ENCODE data around the gene CCDC87. TPM values are rescaled to one million over a fixed set of nuclear protein-coding genes. Genes with fewer than 3 reads are reported as not detected.

CCDC87 gene
- total RNA-seq, 1 donor, result 0.27 TPM

Small RNAs within 50 kb of the gene (small RNA-seq; reads per million reads assigned to genes)
- gene RNU4-39P, result not detected

Other genes starting within 250 kb of the CCDC87 start
- 42.0 TPM for gene BRMS1, start 248.0 kb downstream of the CCDC87 start, total RNA-seq
- 12.7 TPM for gene B4GAT1, start 245.4 kb downstream of the CCDC87 start, total RNA-seq
- gene SLC29A2, start 221.3 kb downstream of the CCDC87 start, total RNA-seq, result 6.5 TPM
- not detected for gene NPAS4, start 172.0 kb downstream of the CCDC87 start, total RNA-seq
- 24.8 TPM for gene MRPL11, start 154.2 kb downstream of the CCDC87 start, total RNA-seq
- gene PELI3, start 126.2 kb downstream of the CCDC87 start, total RNA-seq, result 8.1 TPM
- 44.2 TPM for gene DPP3, start 112.6 kb downstream of the CCDC87 start, total RNA-seq
- gene BBS1, start 82.4 kb downstream of the CCDC87 start, total RNA-seq, result 50.1 TPM
- gene ZDHHC24, start 47.0 kb downstream of the CCDC87 start, total RNA-seq, result 32.0 TPM
- gene ACTN3, start 46.2 kb downstream of the CCDC87 start, total RNA-seq, result not detected
- gene CTSF, start 24.5 kb downstream of the CCDC87 start, total RNA-seq, result 65.2 TPM
- gene CCS, start 122 bp upstream of the CCDC87 start, total RNA-seq, result 103 TPM
- 102 TPM for gene RBM14, start 23.6 kb upstream of the CCDC87 start, total RNA-seq
- gene RBM4, start 45.6 kb upstream of the CCDC87 start, total RNA-seq, result 104 TPM
- 31.8 TPM for gene RBM4B, start 84.8 kb upstream of the CCDC87 start, total RNA-seq
- 26.1 TPM for gene SPTBN2, start 136.2 kb upstream of the CCDC87 start, total RNA-seq